Esophagus muscularis mucosa (tissue), 4 donors: Measurements from ENCODE around the gene ABHD6. TPM values are rescaled to one million over a fixed set of nuclear protein-coding genes. Genes with fewer than 3 reads are reported as not detected.
"Not testable (repeated sequence)": the region's sequence is repeated elsewhere in the genome, so short reads cannot be mapped to it uniquely, and the experiment has no call there.

Experiments used
- DNase-seq: peaks from one replicate; pipeline ENCODE4 v3.0.0-alpha.2; 2017; ENCODE audit errors: extremely low spot score
- H3K27ac ChIP-seq, 4 donors: fragments of 200-600 bp; sonication (generic); replicated peaks in 1 of 4; 1 replicate in 3 of 4; 2 replicates in 1 of 4; pipeline ENCODE4 v1.5.1; 2016 to 2019; ENCODE audit warnings: mild to moderate bottlenecking in 1 of 4
- H3K27me3 ChIP-seq, 4 donors: fragments of 200-600 bp; sonication (generic); one replicate each; pipeline versions ENCODE4 v1.5.1 to v1.6.0; 2016 to 2019
- H3K36me3 ChIP-seq, 4 donors: fragments of 200-600 bp; sonication (generic); one replicate each; pipeline ENCODE4 v1.5.1; 2016 to 2019
- H3K4me1 ChIP-seq, 4 donors: fragments of 200-600 bp; sonication (generic); one replicate each; pipeline ENCODE4 v1.5.1; 2016 to 2019
- H3K4me3 ChIP-seq, 4 donors: fragments of 200-600 bp; sonication (generic); 1 replicate in 2 of 4; 2 replicates in 2 of 4; pipeline ENCODE4 v1.5.1; 2016 to 2019; ENCODE audit warnings: mild to moderate bottlenecking in 4 of 4, moderate library complexity in 1 of 4
- H3K9me3 ChIP-seq, 4 donors: fragments of 200-600 bp; sonication (generic); 1 replicate in 3 of 4; 2 replicates in 1 of 4; pipeline ENCODE4 v1.5.1; 2016 to 2019
- EP300 ChIP-seq: sonication (generic); formaldehyde crosslinking; IDR thresholded peaks from one replicate; pipeline ENCODE4 v1.6.1; 2017; ENCODE audit warnings: antibody characterized with exemption
- POLR2A ChIP-seq: fragments of 450-650 bp; IDR thresholded peaks from one replicate; pipeline ENCODE4 v1.6.1; 2017; ENCODE audit warnings: antibody characterized with exemption, moderate library complexity, mild to moderate bottlenecking, low read depth
- POLR2AphosphoS5 ChIP-seq, 2 donors: sonication (generic); formaldehyde crosslinking; IDR thresholded peaks; one replicate each; pipeline ENCODE4 v1.6.1; 2017; ENCODE audit warnings: antibody characterized with exemption in 2 of 2
- WGBS: methylation state at CpG from one replicate; pipeline ENCODE4 v1.1.5; 2018; 5-methylcytosine and 5-hydroxymethylcytosine counted together
- intact Hi-C: fragments of 100-400 bp; cut with DNase I; formaldehyde crosslinking; loops from one replicate; pipeline ENCODE4 v1.15.1; 2023
- total RNA-seq, 4 donors: library from RNA; depleted of rRNA; stranded (reverse); fragments of >200 nt; gene quantifications; one replicate each; pipeline versions ENCODE4 v1.1.0 to v1.2.1, GENCODE V29; 2016
- TF ChIP-seq, protein P1 (sequence below), 3 experiments: fragments of 200-600 bp in 2 of 3; fragments of 450-650 bp in 1 of 3; sonication (generic) in 2 of 3; IDR thresholded peaks; one replicate each; pipeline ENCODE4 v1.5.1; 2017 to 2019; ENCODE audit warnings: antibody characterized with exemption in 3 of 3, mild to moderate bottlenecking in 2 of 3, moderate library complexity in 1 of 3

Gene ABHD6
- total RNA-seq, 4 donors from 2014 or later = 13.1 to 20.3 (median 17.9) TPM

DNA sequence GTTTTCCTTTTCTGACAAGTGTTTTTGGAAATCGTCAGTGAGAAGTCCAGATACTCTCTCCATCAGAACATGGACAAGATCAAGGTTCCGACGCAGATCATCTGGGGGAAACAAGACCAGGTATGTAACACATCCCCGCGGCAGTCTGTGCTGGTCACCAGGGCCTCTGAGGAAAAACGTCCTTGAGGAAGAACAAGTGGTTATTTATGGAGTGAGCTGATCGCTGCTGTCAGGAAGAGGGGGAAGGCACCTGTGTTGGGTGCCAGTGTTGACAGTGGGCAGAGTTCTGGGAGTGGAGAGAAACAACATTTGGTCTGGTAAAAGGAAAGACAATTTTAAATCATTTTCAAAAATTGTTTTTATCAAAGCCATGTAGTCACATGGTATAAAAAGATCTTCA is 47.7 kb downstream of the ABHD6 start:
- WGBS = 84% methylated on average over 7 of the region's 7 CpGs
- H3K36me3 ChIP-seq = peaks cover 22 to 75% (median 33%) of the 10 kb centered on the region in 4 donors
- no peaks in the 10 kb centered on the region for H3K27me3 ChIP-seq
- TF ChIP-seq POLR2AphosphoS5 (IDR thresholded peaks at IDR 0.05) (no peak), POLR2A (no peak), EP300 (no peak)
- TF ChIP-seq, protein P1, sequence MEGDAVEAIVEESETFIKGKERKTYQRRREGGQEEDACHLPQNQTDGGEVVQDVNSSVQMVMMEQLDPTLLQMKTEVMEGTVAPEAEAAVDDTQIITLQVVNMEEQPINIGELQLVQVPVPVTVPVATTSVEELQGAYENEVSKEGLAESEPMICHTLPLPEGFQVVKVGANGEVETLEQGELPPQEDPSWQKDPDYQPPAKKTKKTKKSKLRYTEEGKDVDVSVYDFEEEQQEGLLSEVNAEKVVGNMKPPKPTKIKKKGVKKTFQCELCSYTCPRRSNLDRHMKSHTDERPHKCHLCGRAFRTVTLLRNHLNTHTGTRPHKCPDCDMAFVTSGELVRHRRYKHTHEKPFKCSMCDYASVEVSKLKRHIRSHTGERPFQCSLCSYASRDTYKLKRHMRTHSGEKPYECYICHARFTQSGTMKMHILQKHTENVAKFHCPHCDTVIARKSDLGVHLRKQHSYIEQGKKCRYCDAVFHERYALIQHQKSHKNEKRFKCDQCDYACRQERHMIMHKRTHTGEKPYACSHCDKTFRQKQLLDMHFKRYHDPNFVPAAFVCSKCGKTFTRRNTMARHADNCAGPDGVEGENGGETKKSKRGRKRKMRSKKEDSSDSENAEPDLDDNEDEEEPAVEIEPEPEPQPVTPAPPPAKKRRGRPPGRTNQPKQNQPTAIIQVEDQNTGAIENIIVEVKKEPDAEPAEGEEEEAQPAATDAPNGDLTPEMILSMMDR (IDR thresholded peaks at IDR 0.05) = no peak
- H3K27ac ChIP-seq = no peak overlapping the region
- no peak for DNase-seq
- H3K4me1 ChIP-seq = no peaks in the 10 kb centered on the region
- intact Hi-C loops = no loop called here
- no peak overlapping the region for H3K4me3 ChIP-seq
- no peaks in the 10 kb centered on the region for H3K9me3 ChIP-seq

DNA sequence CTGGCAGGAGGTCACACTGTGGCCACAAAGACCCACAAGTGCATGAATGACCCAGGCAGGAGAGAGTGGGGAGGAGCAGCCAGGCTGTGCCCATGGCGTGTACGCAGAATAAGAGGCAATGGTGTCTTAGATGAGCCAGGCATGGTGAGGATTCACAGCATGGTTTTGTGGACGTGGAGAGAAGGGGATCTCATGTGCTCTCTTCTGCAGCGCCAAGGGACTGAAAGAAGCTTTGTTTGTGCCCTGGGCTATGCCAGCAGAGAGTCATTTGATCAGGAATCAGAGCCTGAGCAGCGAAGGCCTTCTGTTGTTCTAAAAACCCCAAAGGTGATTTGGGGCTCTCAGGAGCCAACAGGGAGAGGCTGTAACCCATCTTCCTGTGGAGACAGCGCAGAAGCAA is 49.8 kb downstream of the ABHD6 start:
- TF ChIP-seq POLR2A (no peak), POLR2AphosphoS5 (IDR thresholded peaks at IDR 0.05) (no peak)
- Histone ChIP-seq H3K27ac (no peak overlapping the region), H3K36me3 (peaks cover 8 to 62% (median 18%) of the 10 kb centered on the region in 4 donors), H3K4me3 (no peak overlapping the region), H3K9me3 (no peaks in the 10 kb centered on the region), H3K27me3 (no peaks in the 10 kb centered on the region), H3K4me1 (no peaks in the 10 kb centered on the region)
- WGBS = 88% methylated on average over 6 of the region's 6 CpGs
- intact Hi-C loops = no loop called here
- no peak for DNase-seq

DNA sequence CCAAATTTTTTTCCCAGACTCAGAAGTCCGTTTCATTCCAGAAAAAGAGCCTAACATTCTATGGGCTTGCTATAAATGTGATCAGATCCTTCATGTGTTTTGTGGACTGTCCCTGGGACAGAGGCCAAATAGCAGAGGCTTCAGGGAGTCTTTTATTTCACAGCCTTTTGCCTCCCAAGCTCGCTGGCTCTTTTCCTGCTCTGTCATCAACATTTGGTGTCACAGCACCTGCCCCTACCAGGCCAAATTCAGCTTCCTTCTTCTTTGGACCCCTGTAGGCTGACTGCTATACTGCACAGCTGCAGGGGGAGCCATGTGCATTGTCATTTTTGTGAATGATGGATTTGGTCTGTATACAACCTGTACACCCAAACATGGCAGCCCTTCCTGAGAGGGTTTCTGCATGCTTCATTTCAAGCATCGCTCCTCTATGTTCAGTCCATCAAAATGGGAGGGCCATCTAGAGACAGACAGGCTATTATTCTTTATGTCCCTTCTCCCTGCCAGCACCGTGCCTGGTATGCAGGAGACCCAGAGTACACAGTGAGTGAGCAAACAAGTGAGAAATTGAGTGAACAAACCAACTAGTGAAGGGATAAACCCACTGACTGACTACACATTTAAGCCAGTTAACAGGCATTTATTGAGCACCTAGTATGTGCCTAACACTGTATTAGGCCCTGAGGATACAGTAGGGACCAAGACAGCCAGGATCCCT is 50.6 kb downstream of the ABHD6 start:
- H3K27me3 ChIP-seq = no peaks in the 10 kb centered on the region
- H3K4me3 ChIP-seq = no peak overlapping the region
- H3K9me3 ChIP-seq = no peaks in the 10 kb centered on the region
- no peak for DNase-seq
- peaks cover 8 to 57% (median 16%) of the 10 kb centered on the region in 4 donors for H3K36me3 ChIP-seq
- intact Hi-C loops = no loop called here
- no peaks in the 10 kb centered on the region for H3K4me1 ChIP-seq
- H3K27ac ChIP-seq = no peak overlapping the region
- TF ChIP-seq EP300 (no peak), POLR2A (no peak), POLR2AphosphoS5 (IDR thresholded peaks at IDR 0.05) (no peak)
- TF ChIP-seq, protein P1 (IDR thresholded peaks at IDR 0.05) = no peak
- WGBS = 83% methylated on average over 4 of the region's 4 CpGs

DNA sequence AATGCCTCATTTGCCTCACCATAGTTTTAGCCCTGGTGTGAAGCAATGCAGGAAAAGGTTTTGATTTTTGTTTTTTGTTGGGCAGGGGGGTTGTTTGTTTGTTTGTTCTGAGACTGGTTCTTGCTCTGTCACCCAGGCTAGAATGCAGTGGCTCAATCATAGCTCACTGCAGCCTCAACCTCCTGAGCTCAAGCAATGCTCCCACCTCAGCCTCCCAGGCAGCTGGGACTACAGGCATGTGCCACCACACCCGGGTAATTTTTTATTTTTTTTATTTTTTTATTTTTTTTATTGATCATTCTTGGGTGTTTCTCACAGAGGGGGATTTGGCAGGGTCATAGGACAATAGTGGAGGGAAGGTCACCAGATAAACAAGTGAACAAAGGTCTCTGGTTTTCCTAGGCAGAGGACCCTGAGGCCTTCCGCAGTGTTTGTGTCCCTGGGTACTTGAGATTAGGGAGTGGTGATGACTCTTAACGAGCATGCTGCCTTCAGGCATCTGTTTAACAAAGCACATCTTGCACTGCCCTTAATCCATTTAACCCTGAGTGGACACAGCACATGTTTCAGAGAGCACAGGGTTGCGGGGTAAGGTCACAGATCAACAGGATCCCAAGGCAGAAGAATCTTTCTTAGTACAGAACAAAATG is 51.5 kb downstream of the ABHD6 start:
- H3K9me3 ChIP-seq, H3K27ac ChIP-seq, intact Hi-C loops, H3K4me1 ChIP-seq, DNase-seq, H3K27me3 ChIP-seq, H3K4me3 ChIP-seq: not testable (repeated sequence)
- WGBS = 83% methylated on average over 3 of the region's 4 CpGs
- peaks cover 11 to 59% (median 17%) of the 10 kb centered on the region in 4 donors for H3K36me3 ChIP-seq

DNA sequence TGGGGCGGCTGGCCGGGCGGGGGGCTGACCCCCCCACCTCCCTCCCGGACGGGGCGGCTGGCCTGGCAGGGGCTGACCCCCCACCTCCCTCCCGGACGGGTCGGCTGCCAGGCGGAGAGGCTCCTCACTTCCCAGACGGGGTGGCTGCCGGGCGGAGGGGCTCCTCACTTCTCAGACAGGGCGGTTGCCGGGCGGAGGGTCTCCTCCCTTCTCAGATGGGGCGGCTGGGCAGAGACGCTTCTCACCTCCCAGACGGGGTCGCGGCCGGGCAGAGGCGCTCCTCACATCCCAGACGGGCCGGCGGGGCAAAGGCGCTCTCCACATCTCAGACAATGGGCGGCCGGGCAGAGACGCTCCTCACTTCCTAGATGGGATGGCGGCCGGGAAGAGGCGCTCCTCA is 52.9 kb downstream of the ABHD6 start:
- H3K4me1 ChIP-seq, intact Hi-C loops, H3K27ac ChIP-seq, H3K4me3 ChIP-seq, H3K9me3 ChIP-seq, DNase-seq, H3K27me3 ChIP-seq: not testable (repeated sequence)
- 96% methylated on average over 5 of the region's 33 CpGs for WGBS
- H3K36me3 ChIP-seq = peaks cover 3 to 48% (median 14%) of the 10 kb centered on the region in 4 donors

DNA sequence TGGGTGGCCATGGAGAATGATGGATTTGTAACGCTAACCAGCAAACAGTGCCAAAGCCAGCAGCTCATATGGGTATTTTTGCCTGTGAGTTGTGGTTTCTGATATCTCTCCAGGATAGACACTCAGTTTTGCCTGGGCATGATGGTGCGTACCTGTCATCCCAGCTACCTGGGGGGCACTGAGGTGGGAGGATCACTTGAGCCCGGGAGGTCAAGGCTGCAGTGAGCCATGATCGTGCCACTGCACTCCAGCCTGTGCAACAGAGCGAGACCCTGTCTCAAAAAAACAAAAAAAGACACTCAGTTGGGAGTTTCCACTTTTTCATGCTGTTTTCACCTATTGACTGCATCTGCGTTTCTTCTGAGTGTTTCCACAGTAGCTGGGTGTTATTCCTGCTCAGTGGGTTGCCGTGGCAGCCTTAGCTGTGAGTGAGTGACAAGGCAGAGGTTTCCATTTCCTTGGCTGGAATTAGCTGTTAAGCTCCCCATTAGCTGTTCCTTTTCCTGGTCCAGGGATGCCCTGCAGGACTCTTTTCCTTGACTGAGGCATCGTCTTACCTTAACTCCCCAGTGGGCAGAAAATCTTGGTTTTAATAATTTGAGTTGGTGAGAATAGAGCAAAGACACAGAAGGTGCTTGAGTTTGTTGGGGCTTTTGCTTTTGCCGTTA is 54.2 kb downstream of the ABHD6 start:
- intact Hi-C loops = no loop called here
- Histone ChIP-seq H3K4me1 (no peaks in the 10 kb centered on the region), H3K36me3 (peaks cover 0 to 38% (median 9%) of the 10 kb centered on the region in 4 donors), H3K9me3 (no peaks in the 10 kb centered on the region), H3K4me3 (no peak overlapping the region), H3K27me3 (no peaks in the 10 kb centered on the region), H3K27ac (no peak overlapping the region)
- TF ChIP-seq POLR2A = no peak
- TF ChIP-seq EP300 = no peak
- TF ChIP-seq POLR2AphosphoS5 (IDR thresholded peaks at IDR 0.05) = no peak
- TF ChIP-seq, protein P1 (IDR thresholded peaks at IDR 0.05) = no peak
- DNase-seq = no peak
- 70% methylated on average over 9 of the region's 9 CpGs for WGBS
